HG03521 (cell line): ENCODE data around the gene GLP1R.
"Not testable (repeated sequence)": the region's sequence is repeated elsewhere in the genome, so short reads cannot be mapped to it uniquely, and the experiment has no call there.

Experiments
- ATAC-seq: cut with Tn5 transposase; IDR thresholded peaks from one replicate; pipeline ENCODE4 v1.9.1; 2021; ENCODE audit warnings: mild to moderate bottlenecking, moderate library complexity; ENCODE audit not compliant: unreplicated experiment

The GLP1R gene

DNA sequence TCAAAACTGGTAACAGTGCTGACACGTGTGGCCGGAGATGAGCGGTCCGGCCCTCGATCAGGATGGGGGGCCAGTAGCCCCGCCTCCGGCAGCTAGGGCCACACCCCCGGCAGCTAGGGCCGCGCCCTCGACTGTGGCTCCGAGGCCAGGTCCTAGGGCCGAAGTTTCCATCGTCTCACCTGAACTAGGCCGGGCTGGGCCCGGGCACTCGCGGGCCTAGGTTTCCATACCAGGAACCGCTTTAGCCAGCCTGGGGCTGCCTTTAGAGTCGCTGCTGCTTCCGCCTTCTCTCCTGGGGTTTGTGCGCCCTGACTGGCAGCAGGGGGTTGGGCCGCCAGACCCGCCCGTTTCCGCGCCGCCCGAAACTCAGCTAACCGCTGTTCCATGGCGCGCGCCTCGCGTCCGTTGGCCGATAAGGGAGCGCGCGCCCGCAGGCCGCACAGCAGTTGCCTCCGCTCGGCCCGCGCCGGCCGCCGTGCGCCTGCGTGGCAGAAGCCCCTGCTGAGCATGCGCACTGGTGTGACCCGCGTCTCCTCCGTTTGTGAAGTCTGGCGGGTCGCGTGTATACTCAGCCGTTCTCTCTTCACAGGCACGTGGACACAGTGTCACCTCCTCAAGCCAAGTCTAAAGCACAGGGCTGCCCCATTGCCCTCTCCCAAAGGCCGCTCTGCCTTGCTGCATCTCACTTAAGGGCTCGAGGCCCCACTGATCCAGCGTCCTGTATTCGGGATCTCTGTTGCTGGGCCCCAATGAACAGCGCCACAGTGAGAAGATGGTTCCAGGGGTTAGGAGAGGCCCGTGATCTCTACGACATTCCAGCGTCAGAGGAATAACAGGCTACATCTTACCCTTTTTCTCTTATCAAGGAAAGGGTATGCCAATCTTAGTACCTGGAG is 66.4 kb downstream of the GLP1R start, which contains the start of gene SAYSD1:
TSS of gene SAYSD1 (minus strand) at position 483 of the 896 bp plus-strand sequence. CDS start at position 386, 97 bp downstream.
- peak; percentile 89 for ATAC-seq

DNA sequence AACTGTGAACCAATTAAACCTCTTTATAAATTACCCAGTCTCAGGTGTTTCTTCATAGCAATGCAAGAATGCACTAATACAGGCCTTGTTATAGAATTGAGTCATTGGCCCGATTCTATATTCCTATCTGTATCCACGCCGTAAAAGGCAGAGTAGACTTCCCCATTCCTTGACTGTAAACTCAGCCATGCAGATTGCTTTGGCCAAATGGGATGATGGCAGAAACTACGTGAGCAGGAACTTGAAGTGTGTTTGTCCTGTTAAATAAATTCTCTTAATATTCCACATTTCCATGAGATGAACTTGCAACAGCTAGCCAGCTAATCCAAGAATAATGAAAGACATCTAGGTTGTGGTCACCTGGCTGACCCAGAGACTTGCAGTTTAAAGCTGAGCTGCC is 70.3 kb downstream of the GLP1R start:
- ATAC-seq = no peak

DNA sequence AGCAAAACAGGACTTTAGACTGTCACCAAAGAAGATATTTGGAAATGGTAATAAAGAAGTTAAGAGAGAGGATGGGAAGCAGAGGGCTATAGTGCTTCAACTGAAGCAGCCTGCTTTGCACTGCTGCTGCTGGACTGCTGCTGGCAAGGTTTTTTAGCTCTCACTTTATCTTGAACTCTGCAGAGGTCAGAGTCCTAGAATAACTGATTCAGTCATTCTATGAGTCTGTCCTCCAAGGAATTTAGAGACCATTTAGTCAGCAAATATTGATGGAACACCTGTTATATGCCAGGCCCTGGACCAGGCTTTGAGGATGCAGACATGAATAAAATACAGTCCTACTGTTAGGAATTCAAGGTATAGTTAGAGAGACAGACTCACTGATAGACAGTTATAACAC is 75.5 kb downstream of the GLP1R start:
- ATAC-seq = no peak

DNA sequence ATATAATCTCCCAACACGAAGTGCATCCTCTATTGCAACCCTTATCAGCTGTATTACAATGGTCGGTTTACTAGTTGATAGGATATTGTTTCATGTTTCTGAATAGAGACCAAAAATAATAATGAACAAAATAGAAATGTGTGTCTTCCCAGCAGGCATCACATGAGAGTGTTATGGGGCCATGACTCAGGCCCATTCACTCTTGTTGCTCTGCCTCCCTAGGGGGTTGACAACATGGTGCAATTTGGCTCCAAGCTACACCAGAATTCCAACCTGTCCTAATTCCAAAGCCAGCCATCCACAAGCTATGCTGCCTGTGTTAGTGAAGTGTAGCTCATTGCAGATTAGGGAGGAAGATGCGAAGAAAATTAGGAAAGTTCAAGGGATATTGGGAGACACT is 79.5 kb downstream of the GLP1R start:
- ATAC-seq = no peak

DNA sequence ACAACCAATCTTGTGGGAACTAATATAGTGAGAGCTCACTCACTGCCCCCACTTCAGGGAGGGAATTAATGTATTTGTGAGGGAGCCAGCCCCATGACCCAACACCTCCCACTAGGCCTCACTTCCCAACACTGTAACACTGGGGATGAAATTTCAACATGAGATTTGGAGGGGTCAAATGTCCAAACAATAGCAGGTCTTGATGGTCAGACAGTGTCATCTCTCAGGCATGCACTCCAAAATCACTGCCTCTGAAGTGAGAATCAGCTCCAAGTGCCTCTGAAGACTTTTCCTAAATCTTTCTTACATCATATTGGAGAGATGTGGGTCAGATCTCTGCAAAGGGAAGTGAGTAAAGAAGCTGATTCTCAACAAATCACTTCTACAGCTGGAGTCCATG is 80.3 kb downstream of the GLP1R start:
- no peak for ATAC-seq

DNA sequence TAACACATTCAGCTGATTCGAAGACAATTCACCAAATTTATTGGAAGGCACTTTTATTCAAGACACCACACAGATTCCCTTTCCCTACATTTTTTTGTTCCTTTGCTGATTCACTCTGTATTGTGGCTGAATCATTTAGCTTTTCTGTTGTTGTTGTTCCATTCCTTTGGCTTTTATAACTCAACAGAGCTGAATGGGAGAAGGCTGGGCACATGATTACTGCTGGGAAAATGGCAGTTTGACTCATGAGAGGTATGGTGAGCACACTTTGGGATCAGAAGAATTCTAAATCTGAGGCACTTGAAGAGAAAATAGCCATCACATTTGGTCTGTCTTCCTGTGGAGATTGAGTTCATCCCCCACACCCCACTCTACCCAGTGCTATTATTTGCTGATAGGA is 82.1 kb downstream of the GLP1R start:
- no peak for ATAC-seq

DNA sequence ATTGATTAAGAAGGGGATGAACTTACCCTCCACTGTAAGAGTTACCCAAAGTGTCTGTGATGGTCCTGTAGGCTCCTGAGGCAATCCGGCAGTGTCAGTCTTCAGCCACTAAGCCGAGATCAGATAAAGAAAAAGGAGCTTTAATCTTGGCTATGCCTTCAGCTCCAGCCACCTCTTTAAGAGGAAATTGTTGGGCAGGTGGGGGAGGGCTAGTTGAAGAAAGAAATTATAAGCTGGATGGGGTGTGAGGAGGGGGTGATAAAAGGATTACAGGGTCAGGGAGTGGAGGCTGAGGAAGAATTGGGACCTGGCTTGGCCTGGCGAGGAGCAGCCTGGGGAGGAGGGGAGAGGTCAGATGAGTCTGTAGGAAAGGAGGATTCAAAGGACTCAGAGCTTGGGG is 86.2 kb downstream of the GLP1R start:
- not testable (repeated sequence) for ATAC-seq

DNA sequence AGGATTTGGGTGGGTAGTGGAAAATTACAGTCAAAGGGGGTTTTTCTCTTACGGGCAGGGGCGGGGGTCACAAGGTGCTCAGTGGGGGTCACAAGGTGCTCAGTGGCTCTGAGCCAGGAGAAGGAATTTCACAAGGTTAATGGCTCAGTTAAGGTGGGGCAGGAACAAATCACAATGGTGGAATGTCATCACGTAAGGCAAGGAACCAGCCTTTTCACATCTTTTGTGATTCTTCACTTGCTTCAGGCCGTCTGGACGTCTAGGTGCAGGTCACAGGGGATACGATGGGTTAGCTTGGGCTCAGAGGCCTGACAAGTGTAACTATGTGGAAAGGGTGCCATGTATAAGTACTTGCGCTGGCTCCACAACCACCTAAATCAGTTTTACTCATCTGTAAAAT is 87.6 kb downstream of the GLP1R start:
- ATAC-seq = not testable (repeated sequence)

DNA sequence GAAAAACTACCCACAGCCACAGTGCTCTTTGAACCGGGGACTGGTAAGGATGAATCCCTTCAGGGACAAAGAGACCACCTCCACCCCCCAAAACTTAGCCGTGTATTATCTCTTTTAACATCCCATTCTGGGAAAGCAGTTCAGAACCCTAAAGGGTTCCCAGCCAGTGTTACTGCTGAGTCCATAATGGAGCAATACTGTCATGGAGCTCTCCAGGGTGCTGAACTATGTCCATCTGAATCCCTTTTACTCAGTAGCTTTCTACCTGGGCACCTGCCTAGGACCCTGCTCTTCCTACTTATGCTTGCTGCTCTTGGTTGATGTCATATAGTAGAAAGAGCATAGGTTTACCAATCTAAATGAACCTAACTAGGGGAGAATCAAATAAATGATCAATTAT is 88.7 kb downstream of the GLP1R start:
- no peak for ATAC-seq
